Forelimb muscle (tissue), 1 donor: ENCODE measurements around the gene TNIP1. TPM values are rescaled to one million over a fixed set of nuclear protein-coding genes. Genes with fewer than 3 reads are reported as not detected.

Experiments used
- DNase-seq: peaks from one replicate; pipeline ENCODE4 v3.0.0-alpha.2; 2013; ENCODE audit warnings: low read depth
- polyA plus RNA-seq: library from polyadenylated mRNA; unstranded; fragments of 120-200 nt; gene quantifications from one replicate; pipeline ENCODE4 v1.2.1, GENCODE V29; 2013; ENCODE audit not compliant: insufficient read length

Gene TNIP1
- polyA plus RNA-seq, 1 donor: 84.6 TPM

DNA sequence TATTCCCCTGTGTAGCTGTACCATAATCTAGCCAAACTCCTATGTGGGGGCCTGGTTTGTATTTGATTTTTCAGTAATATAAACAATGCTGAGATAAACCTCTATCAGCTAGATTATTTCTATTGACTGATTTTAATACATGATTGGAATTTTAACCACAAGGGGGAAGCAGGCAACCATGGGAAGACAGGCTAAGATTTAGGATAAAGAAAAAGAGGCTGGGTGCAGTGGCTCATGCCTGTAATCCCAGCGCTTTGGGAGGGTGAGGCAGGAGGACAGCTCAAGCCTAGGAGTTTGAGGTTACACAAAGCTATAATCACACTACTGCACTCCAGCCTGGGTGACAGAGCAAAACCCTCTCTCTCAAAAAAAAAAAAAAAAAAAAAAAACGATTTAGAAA, 78.6 kb downstream of the TNIP1 start:
- DNase-seq: no peak

DNA sequence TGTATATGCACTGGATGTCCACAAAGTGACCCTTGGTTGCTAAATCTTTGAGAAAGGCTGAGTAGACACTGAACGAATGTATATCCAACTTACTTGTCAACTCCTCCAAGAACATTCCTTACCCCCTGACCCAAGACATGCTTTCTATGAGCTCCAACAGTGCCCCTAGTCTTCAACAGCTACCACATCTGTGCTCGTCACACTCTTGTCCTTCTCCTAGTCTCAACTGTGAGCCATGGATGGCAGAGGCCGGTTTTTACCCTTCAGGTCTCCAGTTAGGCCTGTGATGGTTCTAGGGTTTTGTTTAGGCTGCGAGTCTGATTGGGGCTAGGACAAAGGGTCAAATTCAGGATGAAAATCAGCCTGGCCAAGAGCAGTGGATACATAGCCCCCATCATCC, 79.4 kb downstream of the TNIP1 start:
- DNase-seq: no peak

DNA sequence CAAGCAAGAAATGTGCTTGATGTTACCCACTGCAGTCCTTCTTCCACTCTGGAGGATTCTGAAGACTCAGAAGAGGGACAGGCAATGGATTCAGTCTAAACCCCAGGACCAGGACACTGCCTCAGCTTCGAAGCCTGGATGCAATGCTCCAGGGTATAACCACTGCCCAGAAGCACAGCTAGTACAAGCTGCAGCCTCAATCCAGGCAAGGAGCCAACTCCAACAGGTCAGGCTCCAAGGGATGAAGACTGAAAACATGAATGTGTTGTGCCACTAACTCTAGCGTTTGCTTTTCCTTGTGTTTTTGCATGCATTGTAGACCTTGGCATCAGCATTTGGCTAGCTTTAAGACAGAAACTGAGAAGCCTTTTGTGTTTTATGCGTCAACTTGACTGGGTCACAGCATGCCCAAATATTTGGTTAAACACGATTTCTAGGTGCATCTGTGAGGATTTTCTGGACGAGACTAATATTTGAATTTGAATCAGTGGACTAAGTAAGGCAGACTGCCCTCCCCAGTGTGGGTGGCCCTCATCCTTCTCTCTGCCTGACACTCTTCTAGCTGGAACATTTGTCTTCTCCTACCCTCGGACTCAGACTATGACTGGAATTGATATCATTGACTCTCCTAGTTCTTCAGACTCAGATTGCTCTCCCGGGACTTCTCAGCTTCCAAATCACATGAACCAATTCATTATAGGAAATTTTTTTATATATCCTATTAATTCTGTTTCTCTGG, 81.0 kb downstream of the TNIP1 start:
- DNase-seq: no peak

DNA sequence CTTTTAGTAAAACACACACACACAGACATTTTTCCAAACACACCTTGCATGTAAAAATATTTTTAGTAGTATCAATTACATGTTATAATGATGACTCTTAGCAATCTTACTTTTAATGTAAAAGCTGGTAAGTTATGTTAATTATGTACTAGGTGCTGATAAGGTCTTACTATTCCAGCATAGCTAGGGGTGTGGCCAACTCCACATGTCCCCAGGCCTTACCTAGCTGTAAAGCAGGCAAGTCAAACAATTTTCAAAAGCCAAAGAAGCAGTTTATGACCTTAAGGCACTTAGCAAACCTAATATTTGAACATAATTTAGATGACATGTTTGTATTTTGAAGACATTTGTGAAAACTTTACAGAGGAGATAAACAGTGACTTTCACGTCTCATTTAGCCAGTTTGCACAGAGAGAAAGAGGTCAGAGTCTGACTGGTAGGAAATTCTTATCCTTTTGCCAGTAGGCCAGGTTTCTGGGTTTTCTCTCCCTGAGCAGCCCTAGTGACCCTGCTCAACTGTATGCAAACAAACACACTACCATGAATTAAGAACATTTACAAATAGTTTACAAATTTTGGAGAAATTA, 86.9 kb downstream of the TNIP1 start:
- DNase-seq: no peak

DNA sequence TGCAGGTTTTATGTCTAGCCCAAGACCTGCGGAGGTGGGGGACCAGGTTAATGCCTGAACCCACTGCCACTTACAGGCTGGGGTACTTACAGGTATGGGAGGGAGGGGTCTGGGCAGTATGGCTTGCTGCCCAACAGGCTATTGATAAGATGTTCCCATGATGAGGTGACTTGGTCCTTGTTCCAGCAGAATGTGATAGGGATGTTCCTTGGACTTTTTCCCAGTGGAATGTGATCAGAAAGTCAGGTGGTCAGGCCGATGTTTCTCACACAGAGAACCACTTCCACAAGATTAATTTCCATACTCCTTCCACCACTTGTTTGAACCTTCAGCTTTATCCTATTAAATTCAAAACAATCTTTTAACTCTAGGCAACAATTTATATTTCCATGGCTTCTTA, 87.4 kb downstream of the TNIP1 start:
- DNase-seq: no peak

DNA sequence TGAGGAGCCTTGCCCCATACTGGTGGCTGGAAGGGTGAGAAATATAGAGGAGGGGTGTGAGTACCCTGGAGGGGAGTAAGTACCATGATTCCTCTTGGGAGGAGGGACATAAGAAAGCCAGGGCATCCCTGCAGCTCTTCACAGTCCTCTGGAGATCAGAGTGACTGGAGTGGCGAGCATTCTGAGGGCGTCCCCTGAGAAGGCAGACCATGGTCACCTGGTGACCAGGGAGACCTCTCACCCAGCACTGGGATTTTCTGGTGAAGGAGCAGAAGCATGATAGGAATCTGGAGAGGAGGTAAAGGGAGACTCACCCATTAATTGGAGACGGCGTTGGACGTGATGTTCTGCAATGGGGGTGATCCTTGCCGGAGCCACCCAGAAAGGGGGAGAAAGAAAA, 88.1 kb downstream of the TNIP1 start:
- no peak for DNase-seq

DNA sequence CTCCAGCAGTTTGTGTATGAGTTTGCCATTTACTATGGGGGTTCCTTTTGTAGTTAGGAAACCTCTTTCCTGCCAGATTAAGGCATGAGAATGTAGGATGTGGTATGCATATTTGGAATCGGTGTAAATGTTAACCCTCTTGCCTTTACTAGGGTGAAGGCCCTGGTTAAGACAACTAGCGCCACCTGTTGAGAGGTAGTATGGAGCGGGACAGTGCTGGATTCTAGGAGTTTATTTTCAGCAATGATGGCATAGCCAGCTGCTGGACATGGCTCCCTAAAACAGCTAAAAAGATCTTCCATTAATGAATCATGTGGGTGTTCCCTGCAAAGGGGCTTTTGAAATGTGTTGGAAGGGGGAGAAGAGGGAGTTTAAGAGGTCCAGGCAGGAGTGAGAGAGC, 91.1 kb downstream of the TNIP1 start:
- no peak for DNase-seq

DNA sequence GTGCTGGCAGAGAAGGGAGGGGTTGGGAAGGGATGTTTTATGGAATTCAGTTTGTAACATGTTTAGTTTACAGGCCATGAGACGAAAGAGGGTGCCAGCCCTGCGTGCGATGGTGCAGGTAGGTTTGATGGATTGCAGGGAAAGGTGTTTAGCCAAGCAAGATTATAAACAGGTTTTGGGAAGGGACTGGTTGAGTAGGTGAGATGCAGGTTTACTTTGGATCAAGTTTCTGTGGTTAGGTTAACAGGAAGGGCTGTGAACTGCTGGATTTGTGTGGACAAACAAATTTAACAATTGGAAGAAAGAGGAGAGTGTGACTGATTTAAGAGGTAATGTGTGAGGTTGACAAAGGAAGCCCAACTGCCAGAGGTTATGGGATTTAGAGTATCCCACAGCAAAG, 93.1 kb downstream of the TNIP1 start:
- no peak for DNase-seq

Other genes with a start within 250 kb of the TNIP1 start
- not detected for gene IRGM, start 234.5 kb downstream of the TNIP1 start, polyA plus RNA-seq
- gene ZNF300, start 176.1 kb downstream of the TNIP1 start, polyA plus RNA-seq: 8.9 TPM
- gene GPX3, start 60.4 kb downstream of the TNIP1 start, polyA plus RNA-seq: 45.0 TPM
- gene ANXA6, start 76.7 kb upstream of the TNIP1 start, polyA plus RNA-seq: 325 TPM
- 110 TPM for gene CCDC69, start 143.1 kb upstream of the TNIP1 start, polyA plus RNA-seq
- 19.0 TPM for gene GM2A, start 172.2 kb upstream of the TNIP1 start, polyA plus RNA-seq
- gene SLC36A3, start 222.7 kb upstream of the TNIP1 start, polyA plus RNA-seq: not detected